Stimulated activated naive CD8-positive, alpha-beta T cell treated with anti-CD3 and anti-CD28 coated beads, Interleukin-15, Interleukin-2, amounts not matched to agents 100 ng/mL and 50 ng/mL, for 24 hours (primary cell): ENCODE results near the gene PAX5.

ENCODE experiments used
- H3K27ac Mint-ChIP-seq: one replicate; pipeline ENCODE4 v1.8.0; 2021; ENCODE audit warnings: mild to moderate bottlenecking, mixed read lengths
- H3K27me3 Mint-ChIP-seq: one replicate; pipeline ENCODE4 v1.8.0; 2021; ENCODE audit warnings: mixed read lengths
- H3K36me3 Mint-ChIP-seq: one replicate; pipeline ENCODE4 v1.8.0; 2021; ENCODE audit warnings: low read depth, mixed read lengths
- H3K4me1 Mint-ChIP-seq: one replicate; pipeline ENCODE4 v1.8.0; 2021; ENCODE audit warnings: low read depth, mixed read lengths
- H3K4me3 Mint-ChIP-seq: one replicate; pipeline ENCODE4 v1.8.0; 2021; ENCODE audit warnings: mild to moderate bottlenecking, mixed read lengths
- H3K9me3 Mint-ChIP-seq: one replicate; pipeline ENCODE4 v1.8.0; 2021; ENCODE audit warnings: mixed read lengths

The PAX5 gene

GRCh38 chr9:36935332-36935731 is 98.7 kb downstream of the PAX5 start:
- H3K9me3 Mint-ChIP-seq, result peaks cover 5% of the 10 kb centered on the region
- H3K4me1 Mint-ChIP-seq, result peaks cover 12% of the 10 kb centered on the region
- peaks cover 5% of the 10 kb centered on the region for H3K36me3 Mint-ChIP-seq
- no peak overlapping the region for H3K4me3 Mint-ChIP-seq
- peaks cover 17% of the 10 kb centered on the region for H3K27me3 Mint-ChIP-seq
- peak overlapping the region; percentile 58 for H3K27ac Mint-ChIP-seq

GRCh38 chr9:36934478-36935065 is 99.5 kb downstream of the PAX5 start:
- Mint-ChIP-seq H3K4me1 (peaks cover 16% of the 10 kb centered on the region), H3K9me3 (peaks cover 5% of the 10 kb centered on the region), H3K4me3 (no peak overlapping the region), H3K27ac (no peak overlapping the region), H3K27me3 (peaks cover 15% of the 10 kb centered on the region), H3K36me3 (peaks cover 5% of the 10 kb centered on the region)

- Mint-ChIP-seq H3K9me3 (peaks cover 5% of the 10 kb centered on the region), H3K4me3 (no peak overlapping the region), H3K4me1 (peaks cover 24% of the 10 kb centered on the region), H3K36me3 (peaks cover 5% of the 10 kb centered on the region), H3K27ac (no peak overlapping the region), H3K27me3 (peaks cover 14% of the 10 kb centered on the region)
Observed at GRCh38 chr9:36933676-36934215, 100.3 kb downstream of the PAX5 start.

GRCh38 chr9:36932198-36932597 is 101.9 kb downstream of the PAX5 start:
- Mint-ChIP-seq H3K27ac (no peak overlapping the region), H3K27me3 (peaks cover 11% of the 10 kb centered on the region), H3K9me3 (peaks cover 5% of the 10 kb centered on the region), H3K36me3 (peaks cover 5% of the 10 kb centered on the region), H3K4me1 (peaks cover 32% of the 10 kb centered on the region), H3K4me3 (no peak overlapping the region)

- Mint-ChIP-seq H3K27me3 (peaks cover 19% of the 10 kb centered on the region), H3K27ac (no peak overlapping the region), H3K36me3 (peaks cover 5% of the 10 kb centered on the region), H3K4me1 (peaks cover 32% of the 10 kb centered on the region), H3K9me3 (peaks cover 5% of the 10 kb centered on the region), H3K4me3 (no peak overlapping the region)
Observed at GRCh38 chr9:36930941-36931340, 103.1 kb downstream of the PAX5 start.

GRCh38 chr9:36929350-36929675 is 104.8 kb downstream of the PAX5 start:
- no peak overlapping the region for H3K4me3 Mint-ChIP-seq
- H3K36me3 Mint-ChIP-seq, result peaks cover 5% of the 10 kb centered on the region
- peaks cover 5% of the 10 kb centered on the region for H3K9me3 Mint-ChIP-seq
- peak overlapping the region; percentile 52 for H3K27ac Mint-ChIP-seq
- H3K4me1 Mint-ChIP-seq, result peaks cover 25% of the 10 kb centered on the region
- peaks cover 27% of the 10 kb centered on the region for H3K27me3 Mint-ChIP-seq

GRCh38 chr9:36928670-36929349 is 105.3 kb downstream of the PAX5 start:
- peaks cover 5% of the 10 kb centered on the region for H3K36me3 Mint-ChIP-seq
- peaks cover 28% of the 10 kb centered on the region for H3K4me1 Mint-ChIP-seq
- H3K9me3 Mint-ChIP-seq, result peaks cover 5% of the 10 kb centered on the region
- H3K4me3 Mint-ChIP-seq, result peak overlapping the region; percentile 54
- peak overlapping the region; percentile 74 for H3K27ac Mint-ChIP-seq
- H3K27me3 Mint-ChIP-seq, result peaks cover 27% of the 10 kb centered on the region

GRCh38 chr9:36928210-36928609 is 105.9 kb downstream of the PAX5 start:
- peaks cover 28% of the 10 kb centered on the region for H3K27me3 Mint-ChIP-seq
- peaks cover 5% of the 10 kb centered on the region for H3K36me3 Mint-ChIP-seq
- H3K4me1 Mint-ChIP-seq, result peaks cover 34% of the 10 kb centered on the region
- H3K4me3 Mint-ChIP-seq, result no peak overlapping the region
- H3K27ac Mint-ChIP-seq, result peak overlapping the region; percentile 74
- H3K9me3 Mint-ChIP-seq, result peaks cover 5% of the 10 kb centered on the region

- no peaks in the 10 kb centered on the region for H3K36me3 Mint-ChIP-seq
- peaks cover 40% of the 10 kb centered on the region for H3K4me1 Mint-ChIP-seq
- H3K27ac Mint-ChIP-seq, result peak overlapping the region; percentile 41
- no peaks in the 10 kb centered on the region for H3K9me3 Mint-ChIP-seq
- peaks cover 34% of the 10 kb centered on the region for H3K27me3 Mint-ChIP-seq
- no peak overlapping the region for H3K4me3 Mint-ChIP-seq
Observed at GRCh38 chr9:36924757-36925432, 109.2 kb downstream of the PAX5 start.

- H3K36me3 Mint-ChIP-seq, result no peaks in the 10 kb centered on the region
- H3K4me3 Mint-ChIP-seq, result no peak overlapping the region
- peaks cover 32% of the 10 kb centered on the region for H3K4me1 Mint-ChIP-seq
- H3K9me3 Mint-ChIP-seq, result no peaks in the 10 kb centered on the region
- H3K27ac Mint-ChIP-seq, result no peak overlapping the region
- peaks cover 34% of the 10 kb centered on the region for H3K27me3 Mint-ChIP-seq
Observed at GRCh38 chr9:36924071-36924470, 110.0 kb downstream of the PAX5 start.

GRCh38 chr9:36923025-36923625 is 110.9 kb downstream of the PAX5 start:
- H3K27me3 Mint-ChIP-seq, result peaks cover 33% of the 10 kb centered on the region
- peaks cover 22% of the 10 kb centered on the region for H3K4me1 Mint-ChIP-seq
- no peaks in the 10 kb centered on the region for H3K36me3 Mint-ChIP-seq
- H3K9me3 Mint-ChIP-seq, result no peaks in the 10 kb centered on the region
- no peak overlapping the region for H3K4me3 Mint-ChIP-seq
- H3K27ac Mint-ChIP-seq, result no peak overlapping the region

GRCh38 chr9:36922548-36922947 is 111.5 kb downstream of the PAX5 start:
- Mint-ChIP-seq H3K4me1 (peaks cover 21% of the 10 kb centered on the region), H3K9me3 (no peaks in the 10 kb centered on the region), H3K27ac (no peak overlapping the region), H3K36me3 (no peaks in the 10 kb centered on the region), H3K27me3 (peaks cover 31% of the 10 kb centered on the region), H3K4me3 (no peak overlapping the region)

- no peaks in the 10 kb centered on the region for H3K9me3 Mint-ChIP-seq
- no peaks in the 10 kb centered on the region for H3K36me3 Mint-ChIP-seq
- peaks cover 3% of the 10 kb centered on the region for H3K4me1 Mint-ChIP-seq
- H3K27ac Mint-ChIP-seq, result no peak overlapping the region
- H3K27me3 Mint-ChIP-seq, result peaks cover 21% of the 10 kb centered on the region
- H3K4me3 Mint-ChIP-seq, result no peak overlapping the region
Observed at GRCh38 chr9:36914212-36914577, 119.9 kb downstream of the PAX5 start.

GRCh38 chr9:36913393-36914211 is 120.5 kb downstream of the PAX5 start:
- Mint-ChIP-seq H3K9me3 (no peaks in the 10 kb centered on the region), H3K27me3 (peaks cover 23% of the 10 kb centered on the region), H3K4me1 (peaks cover 3% of the 10 kb centered on the region), H3K36me3 (no peaks in the 10 kb centered on the region), H3K27ac (no peak overlapping the region), H3K4me3 (no peak overlapping the region)
